ENCODE data around the gene MED26. TPM values are rescaled to one million over a fixed set of nuclear protein-coding genes. Genes with fewer than 3 reads are reported as not detected.
A peak's percentile ranks its signal among the peaks of the same experiment; 100 is the strongest.

Gene MED26
- total RNA-seq, 1 donor from 2014 or later = 11.2 TPM

DNA sequence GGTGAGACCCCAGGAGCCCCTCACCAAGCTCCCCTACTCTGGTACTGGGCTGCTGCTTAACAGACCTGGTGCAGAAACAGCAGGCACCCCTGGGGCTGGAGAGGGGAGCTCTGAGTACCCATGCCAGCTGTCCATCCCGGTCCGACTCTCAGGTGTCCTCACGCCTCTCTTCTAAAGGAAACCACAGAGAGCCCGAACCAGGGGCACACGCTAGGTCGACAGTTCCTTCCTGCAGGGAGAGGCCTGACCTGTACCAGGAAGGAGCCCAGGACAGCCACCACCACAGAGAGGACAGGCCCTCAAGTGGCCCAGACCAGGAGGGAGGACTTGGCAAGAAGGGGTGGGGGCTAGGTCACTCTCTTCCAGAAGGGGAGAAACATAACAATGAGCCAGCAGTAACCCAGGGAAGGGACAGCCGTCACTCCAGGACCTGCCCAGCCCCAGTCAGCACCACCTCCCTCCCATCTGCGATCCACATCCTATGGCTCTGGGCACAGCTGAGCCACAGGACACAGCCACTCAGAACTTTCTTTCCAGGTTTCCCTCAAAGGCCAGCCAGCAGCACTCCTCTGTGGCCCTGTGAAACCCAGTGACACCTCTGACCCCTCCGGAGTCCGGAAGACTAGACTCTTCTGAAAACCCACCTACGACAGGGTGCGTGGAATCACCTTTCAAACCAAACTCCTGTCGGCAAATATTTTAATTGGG lies 42.8 kb downstream of the MED26 start:
- TF ChIP-seq, protein P1, sequence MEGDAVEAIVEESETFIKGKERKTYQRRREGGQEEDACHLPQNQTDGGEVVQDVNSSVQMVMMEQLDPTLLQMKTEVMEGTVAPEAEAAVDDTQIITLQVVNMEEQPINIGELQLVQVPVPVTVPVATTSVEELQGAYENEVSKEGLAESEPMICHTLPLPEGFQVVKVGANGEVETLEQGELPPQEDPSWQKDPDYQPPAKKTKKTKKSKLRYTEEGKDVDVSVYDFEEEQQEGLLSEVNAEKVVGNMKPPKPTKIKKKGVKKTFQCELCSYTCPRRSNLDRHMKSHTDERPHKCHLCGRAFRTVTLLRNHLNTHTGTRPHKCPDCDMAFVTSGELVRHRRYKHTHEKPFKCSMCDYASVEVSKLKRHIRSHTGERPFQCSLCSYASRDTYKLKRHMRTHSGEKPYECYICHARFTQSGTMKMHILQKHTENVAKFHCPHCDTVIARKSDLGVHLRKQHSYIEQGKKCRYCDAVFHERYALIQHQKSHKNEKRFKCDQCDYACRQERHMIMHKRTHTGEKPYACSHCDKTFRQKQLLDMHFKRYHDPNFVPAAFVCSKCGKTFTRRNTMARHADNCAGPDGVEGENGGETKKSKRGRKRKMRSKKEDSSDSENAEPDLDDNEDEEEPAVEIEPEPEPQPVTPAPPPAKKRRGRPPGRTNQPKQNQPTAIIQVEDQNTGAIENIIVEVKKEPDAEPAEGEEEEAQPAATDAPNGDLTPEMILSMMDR (IDR thresholded peaks at IDR 0.05; ENCODE audit: unreplicated experiment) = no peak

DNA sequence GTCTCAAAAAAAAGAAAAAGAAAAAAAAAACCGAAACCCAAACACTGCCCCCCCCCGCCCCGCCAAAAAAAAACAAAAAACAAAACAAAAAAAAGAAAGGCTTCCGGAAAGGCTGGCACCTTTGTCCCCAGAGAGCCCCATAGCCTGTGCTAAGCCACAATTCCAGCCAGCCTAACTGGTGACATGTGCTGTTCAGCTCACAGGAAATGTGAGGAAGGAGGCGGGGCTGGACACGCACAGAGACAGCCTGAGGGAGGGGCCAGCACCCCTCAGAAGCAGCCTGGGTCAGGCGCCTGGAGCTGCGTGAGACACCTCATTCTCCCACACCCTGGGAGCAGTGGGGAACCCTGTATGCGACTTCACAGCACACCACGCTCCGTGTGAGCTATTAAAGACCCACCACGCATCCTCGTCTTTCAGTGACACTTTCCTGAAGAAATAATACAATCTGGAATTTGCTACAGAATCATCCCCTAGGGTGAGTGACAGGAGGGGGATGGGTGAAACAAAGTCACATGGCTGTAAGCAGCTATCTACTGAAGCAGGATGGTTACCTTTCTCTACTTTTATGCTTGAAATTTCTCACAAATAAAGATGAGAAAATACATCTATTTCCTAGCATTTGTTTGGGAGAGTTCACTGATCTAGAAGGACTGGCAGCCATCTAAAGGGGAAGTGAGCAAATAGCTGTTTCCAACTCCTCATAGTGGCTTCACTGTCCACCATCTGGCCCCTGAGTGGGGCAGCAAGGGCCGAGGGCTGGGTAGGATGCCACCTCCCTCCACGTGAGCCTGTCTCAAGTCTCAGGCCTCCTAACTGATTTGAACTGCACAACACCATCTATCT lies 43.5 kb downstream of the MED26 start:
- DNase-seq (ENCODE audit: low spot score, unreplicated experiment) = peak; percentile 32
- Mint-ChIP-seq H3K4me3 (ENCODE audit: low read depth) (no peak overlapping the region), H3K4me1 (ENCODE audit: low read depth) (peaks cover 23% of the 10 kb centered on the region), H3K27me3 (no peaks in the 10 kb centered on the region), H3K27ac (peak overlapping the region; percentile 71), H3K9me3 (ENCODE audit: low read depth) (no peaks in the 10 kb centered on the region), H3K36me3 (ENCODE audit: insufficient read depth) (no peaks in the 10 kb centered on the region)
- TF ChIP-seq, protein P1 (IDR thresholded peaks at IDR 0.05; ENCODE audit: unreplicated experiment) = no peak

More for the DNA sequence above, 42.8 kb downstream of the MED26 start:
- H3K4me3 Mint-ChIP-seq (ENCODE audit: low read depth) = no peak overlapping the region
- no peaks in the 10 kb centered on the region for H3K36me3 Mint-ChIP-seq (ENCODE audit: insufficient read depth)
- H3K4me1 Mint-ChIP-seq (ENCODE audit: low read depth) = peaks cover 23% of the 10 kb centered on the region
- no peaks in the 10 kb centered on the region for H3K27me3 Mint-ChIP-seq
- DNase-seq (ENCODE audit: low spot score, unreplicated experiment) = no peak
- no peaks in the 10 kb centered on the region for H3K9me3 Mint-ChIP-seq (ENCODE audit: low read depth)
- H3K27ac Mint-ChIP-seq = peak overlapping the region; percentile 78

DNA sequence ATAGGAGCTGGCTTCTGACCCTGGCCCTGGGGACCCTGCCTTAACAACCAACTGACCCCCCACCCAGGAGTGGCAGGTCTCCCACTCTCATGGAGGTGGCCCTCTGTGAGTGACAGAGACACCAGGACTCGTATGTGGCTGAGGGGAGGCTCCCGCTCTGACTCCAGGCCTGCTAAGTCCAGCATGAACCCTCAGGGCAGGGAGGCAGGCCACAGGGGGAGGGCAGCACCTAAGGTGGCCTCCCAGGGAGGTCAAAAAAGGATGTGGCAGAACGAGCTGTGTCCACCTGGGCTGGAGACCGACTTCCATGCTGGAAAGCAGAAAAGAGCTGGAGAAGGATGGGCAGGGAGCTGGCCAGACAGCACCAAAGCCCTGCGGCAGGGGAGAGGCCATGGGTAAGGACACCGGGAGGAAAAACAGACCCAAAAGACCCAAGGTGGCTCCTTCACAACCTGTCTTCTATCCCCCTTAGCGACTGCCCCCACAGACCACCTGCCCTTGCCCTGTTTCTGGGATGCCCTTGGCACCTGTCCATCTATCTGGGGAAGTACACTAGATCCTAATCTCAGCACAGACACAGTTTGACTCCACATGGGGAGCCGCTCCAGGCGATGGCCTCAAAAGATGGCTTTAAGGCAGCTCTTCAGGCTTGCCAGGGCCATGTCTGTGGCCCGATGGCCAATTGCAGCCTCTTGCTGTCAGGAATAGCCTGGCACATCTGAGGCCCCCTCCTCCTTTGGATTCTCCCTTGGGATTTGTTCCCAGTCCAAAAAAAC lies 45.3 kb downstream of the MED26 start:
- no peaks in the 10 kb centered on the region for H3K9me3 Mint-ChIP-seq (ENCODE audit: low read depth)
- TF ChIP-seq, protein P1 (IDR thresholded peaks at IDR 0.05; ENCODE audit: unreplicated experiment) = no peak
- peaks cover 13% of the 10 kb centered on the region for H3K4me1 Mint-ChIP-seq (ENCODE audit: low read depth)
- no peaks in the 10 kb centered on the region for H3K27me3 Mint-ChIP-seq
- no peak for DNase-seq (ENCODE audit: low spot score, unreplicated experiment)
- H3K27ac Mint-ChIP-seq = no peak overlapping the region
- no peak overlapping the region for H3K4me3 Mint-ChIP-seq (ENCODE audit: low read depth)
- peaks cover 2% of the 10 kb centered on the region for H3K36me3 Mint-ChIP-seq (ENCODE audit: insufficient read depth)

DNA sequence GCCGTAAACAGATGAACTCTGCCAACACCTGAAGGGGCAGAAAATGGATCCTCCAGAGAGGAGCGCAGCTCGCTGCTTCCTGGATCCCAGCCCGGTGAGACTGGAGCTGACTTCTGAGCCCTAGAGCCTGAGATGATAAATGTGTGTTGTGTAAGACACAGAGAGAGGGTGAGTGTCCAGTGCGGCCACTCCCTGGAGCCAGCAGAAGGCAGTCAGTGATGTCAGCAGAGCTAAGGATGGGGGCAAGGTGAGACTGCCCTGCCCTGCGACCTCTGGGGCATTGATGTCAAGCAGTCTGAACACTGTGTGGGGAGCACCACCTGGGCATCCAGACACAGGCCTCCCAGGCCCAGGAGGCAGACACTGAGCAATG lies 46.0 kb downstream of the MED26 start:
- H3K4me1 Mint-ChIP-seq (ENCODE audit: low read depth) = peaks cover 13% of the 10 kb centered on the region
- H3K27me3 Mint-ChIP-seq = no peaks in the 10 kb centered on the region
- TF ChIP-seq, protein P1 (IDR thresholded peaks at IDR 0.05; ENCODE audit: unreplicated experiment) = no peak
- peak overlapping the region; percentile 90 for H3K27ac Mint-ChIP-seq
- H3K9me3 Mint-ChIP-seq (ENCODE audit: low read depth) = no peaks in the 10 kb centered on the region
- H3K4me3 Mint-ChIP-seq (ENCODE audit: low read depth) = no peak overlapping the region
- peaks cover 2% of the 10 kb centered on the region for H3K36me3 Mint-ChIP-seq (ENCODE audit: insufficient read depth)
- DNase-seq (ENCODE audit: low spot score, unreplicated experiment) = no peak

All from progenitor cell of endocrine pancreas (in vitro differentiated cells).